Erythroblast (primary cell): Measurements from ENCODE around the gene NDRG3.

Experiments
- GATA1 ChIP-seq: IDR thresholded peaks from 2 replicates; pipeline ENCODE4 v1.6.1; 2011; ENCODE audit warnings: low read depth, mild to moderate bottlenecking, control low read depth, low read length, moderate library complexity
- POLR2A ChIP-seq: IDR thresholded peaks from 2 replicates; pipeline ENCODE4 v1.6.1; 2011; ENCODE audit warnings: mild to moderate bottlenecking, low read length

DNA sequence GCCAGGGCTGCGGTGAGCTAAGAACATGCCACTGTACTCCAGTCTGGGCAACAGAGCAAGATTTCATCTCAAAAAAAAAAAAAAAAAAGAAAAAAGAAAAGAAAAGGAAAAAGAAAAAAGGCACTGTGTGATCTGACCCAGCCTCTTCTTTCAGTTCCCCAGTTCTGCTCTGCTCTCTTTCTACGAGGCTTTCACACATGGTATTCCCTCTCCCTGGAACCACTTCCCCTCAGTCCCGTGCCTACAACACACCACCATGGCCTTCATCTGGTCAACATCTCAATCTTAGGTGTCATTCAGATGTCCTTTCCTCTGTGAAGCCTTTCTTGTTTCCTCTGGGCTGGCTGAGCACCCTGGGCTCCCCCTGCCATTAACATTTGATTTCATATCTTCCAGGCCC is 29.9 kb upstream of the NDRG3 start:
- no peak for TF ChIP-seq POLR2A
- no peak for TF ChIP-seq GATA1
